HCT116 (cell line): Measurements from ENCODE around the gene FRRS1L. TPM values are rescaled to one million over a fixed set of nuclear protein-coding genes. Genes with fewer than 3 reads are reported as not detected.

Experiments
- ATAC-seq: fragments of 200-7000 bp; cut with Tn5 transposase; 2 replicates; pipeline ENCODE4 v1.9.1; 2020; ENCODE audit warnings: mild to moderate bottlenecking, moderate library complexity
- BruUV-seq: library from RNA; stranded (reverse); fragments of 400-500 nt; replicated peaks from 2 replicates; lab custom pipeline; 2021; lab: Mats Ljungman, UMichigan
- CTCF ChIA-PET: fragments of 300-600 bp; sonication (Branson Sonifier 250); formaldehyde crosslinking; loops from one replicate; lab custom pipeline; 2021; ENCODE audit warnings: antibody characterized with exemption; lab: Charles Lee
- POLR2A ChIA-PET: fragments of 300-600, 350-600 bp; sonication (Branson Sonifier 250); formaldehyde crosslinking; loops from one replicate; lab custom pipeline; 2021; ENCODE audit warnings: antibody characterized with exemption; lab: Charles Lee
- RAD21 ChIA-PET, 2 experiments: fragments of 300-600 bp; sonication (Branson Sonifier 250); formaldehyde crosslinking; loops; one replicate each; lab custom pipeline; 2023; ENCODE audit warnings: low total read pairs in 2 of 2; ENCODE audit not compliant: uncharacterized antibody in 2 of 2, unreplicated experiment in 2 of 2, low non-redundant PET in 1 of 2; lab: Charles Lee
- DNase-seq: peaks from one replicate; pipeline ENCODE4 v3.0.0-alpha.2; 2010; ENCODE audit warnings: low read depth, low spot score
- H2AFZ ChIP-seq: fragments of 200-600 bp; shearing (Covaris generic), sonication (generic); 2 replicates; pipeline ENCODE4 v1.6.1; 2017; ENCODE audit warnings: low read depth, mixed run types, mixed read lengths, antibody characterized with exemption, low read length; ENCODE audit not compliant: poor library complexity, severe bottlenecking
- H3K27ac ChIP-seq: 2 replicates; pipeline ENCODE4 v1.5.1; 2012; ENCODE audit warnings: low read depth, low read length
- H3K27me3 ChIP-seq: fragments of 200-600 bp; sonication (generic); 2 replicates; pipeline ENCODE4 v1.6.1; 2016; ENCODE audit warnings: mixed run types, low read length, mixed read lengths; ENCODE audit not compliant: insufficient read depth
- H3K36me3 ChIP-seq, 2 experiments: fragments of 200-500 bp in 1 of 2; fragments of 200-600 bp in 1 of 2; sonication (Bioruptor generic) in 1 of 2; sonication (generic) in 1 of 2; 2 replicates each; pipeline versions ENCODE4 v1.5.1 to v1.6.1; 2014 to 2016; ENCODE audit warnings: low read length in 2 of 2, inconsistent platforms in 1 of 2, mixed read lengths in 1 of 2, mixed run types in 1 of 2; ENCODE audit not compliant: insufficient read depth in 2 of 2, control insufficient read depth in 1 of 2
- H3K4me1 ChIP-seq, 2 experiments: fragments of 200-600 bp in 1 of 2; sonication (generic) in 1 of 2; 2 replicates each; pipeline versions ENCODE4 v1.5.1 to v1.6.1; 2012 to 2017; ENCODE audit warnings: low read length in 2 of 2, inconsistent platforms in 1 of 2, mild to moderate bottlenecking in 1 of 2, mixed read lengths in 1 of 2, mixed run types in 1 of 2, moderate library complexity in 1 of 2; ENCODE audit not compliant: insufficient read depth in 2 of 2, control insufficient read depth in 1 of 2
- H3K4me2 ChIP-seq: fragments of 200-600 bp; sonication (generic); 2 replicates; pipeline ENCODE4 v1.6.1; 2017; ENCODE audit warnings: mixed run types, low read length, mixed read lengths
- H3K4me3 ChIP-seq, 2 experiments: fragments of 200-600 bp in 1 of 2; sonication (generic) in 1 of 2; replicated peaks in 1 of 2; 2 replicates each; pipeline ENCODE4 v1.5.1; 2011 to 2016; ENCODE audit warnings: low read length in 2 of 2, control low read depth in 1 of 2, low read depth in 1 of 2, mild to moderate bottlenecking in 1 of 2, mixed read lengths in 1 of 2, mixed run types in 1 of 2
- H3K79me2 ChIP-seq: fragments of 200-600 bp; sonication (generic); 2 replicates; pipeline ENCODE4 v1.6.1; 2017; ENCODE audit warnings: mild to moderate bottlenecking, mixed run types, low read length, moderate library complexity, mixed read lengths; ENCODE audit not compliant: insufficient read depth
- H3K9ac ChIP-seq: fragments of 200-600 bp; sonication (generic); 2 replicates; pipeline ENCODE4 v1.6.1; 2016; ENCODE audit warnings: low read length, mixed read lengths
- H3K9me2 ChIP-seq: fragments of 200-600 bp; sonication (generic), shearing (Covaris generic); 2 replicates; pipeline ENCODE4 v1.6.1; 2017; ENCODE audit warnings: mixed run types, mild to moderate bottlenecking, moderate library complexity; ENCODE audit not compliant: insufficient read depth
- H3K9me3 ChIP-seq, 2 experiments: fragments of 200-500 bp in 1 of 2; fragments of 200-600 bp in 1 of 2; sonication (Bioruptor generic) in 1 of 2; sonication (generic) in 1 of 2; 2 replicates each; pipeline ENCODE4 v1.6.1; 2014 to 2017; ENCODE audit warnings: low read length in 2 of 2, mixed read lengths in 2 of 2, inconsistent platforms in 1 of 2, low read depth in 1 of 2, mild to moderate bottlenecking in 1 of 2, mixed run types in 1 of 2, moderate library complexity in 1 of 2; ENCODE audit not compliant: control insufficient read depth in 1 of 2, insufficient read depth in 1 of 2
- H4K20me1 ChIP-seq: fragments of 200-600 bp; sonication (generic), shearing (Covaris generic); 2 replicates; pipeline ENCODE4 v1.6.1; 2017; ENCODE audit warnings: mixed run types, mild to moderate bottlenecking, moderate library complexity; ENCODE audit not compliant: insufficient read depth
- ATF3 ChIP-seq: IDR thresholded peaks from 2 replicates; pipeline ENCODE4 v1.6.1; 2012
- CBX3 ChIP-seq: IDR thresholded peaks from 2 replicates; pipeline ENCODE4 v1.6.1; 2012; ENCODE audit warnings: low read depth
- CEBPB ChIP-seq: IDR thresholded peaks from 2 replicates; pipeline ENCODE4 v1.6.1; 2012; ENCODE audit warnings: low read depth
- CTCF ChIP-seq, 3 experiments: fragments of 200-600 bp in 1 of 3; sonication (generic) in 1 of 3; IDR thresholded peaks in 2 of 3; conservative IDR thresholded peaks in 1 of 3; 2 replicates each; pipeline ENCODE4 v1.5.1; 2012 to 2017; ENCODE audit warnings: low read depth in 2 of 3, low read length in 2 of 3, antibody characterized with exemption in 1 of 3, borderline replicate concordance in 1 of 3, control low read depth in 1 of 3, mild to moderate bottlenecking in 1 of 3, mixed read lengths in 1 of 3, mixed run types in 1 of 3, moderate library complexity in 1 of 3; ENCODE audit not compliant: insufficient read depth in 1 of 3
- EGR1 ChIP-seq: IDR thresholded peaks from 2 replicates; pipeline ENCODE4 v1.6.1; 2012; ENCODE audit warnings: low read depth
- ELF1 ChIP-seq: IDR thresholded peaks from 2 replicates; pipeline ENCODE4 v1.6.1; 2012; ENCODE audit warnings: low read depth, borderline replicate concordance
- EZH2 ChIP-seq: fragments of 200-600 bp; sonication (generic); IDR thresholded peaks from 2 replicates; pipeline ENCODE4 v1.6.1; 2017; ENCODE audit warnings: antibody characterized with exemption, mixed run types
- EZH2phosphoT487 ChIP-seq: fragments of 200-600 bp; IDR thresholded peaks from 2 replicates; pipeline ENCODE4 v1.6.1; 2018; ENCODE audit warnings: antibody characterized with exemption, borderline replicate concordance
- FOSL1 ChIP-seq: IDR thresholded peaks from 2 replicates; pipeline ENCODE4 v1.6.1; 2012; ENCODE audit warnings: low read depth
- JUND ChIP-seq: IDR thresholded peaks from 2 replicates; pipeline ENCODE4 v1.6.1; 2012
- MAX ChIP-seq: IDR thresholded peaks from 2 replicates; pipeline ENCODE4 v1.6.1; 2012
- POLR2A ChIP-seq: IDR thresholded peaks from 2 replicates; pipeline ENCODE4 v1.7.0; 2011; ENCODE audit warnings: borderline replicate concordance; ENCODE audit not compliant: insufficient read depth, insufficient read length; ENCODE audit errors: extremely low read depth
- RAD21 ChIP-seq: IDR thresholded peaks from 2 replicates; pipeline ENCODE4 v1.6.1; 2012; ENCODE audit warnings: low read depth, mild to moderate bottlenecking
- REST ChIP-seq: IDR thresholded peaks from 2 replicates; pipeline ENCODE4 v1.6.1; 2012; ENCODE audit warnings: low read depth
- SIN3A ChIP-seq: IDR thresholded peaks from 2 replicates; pipeline ENCODE4 v1.6.1; 2012; ENCODE audit warnings: low read depth
- SP1 ChIP-seq: IDR thresholded peaks from 2 replicates; pipeline ENCODE4 v1.6.1; 2012; ENCODE audit warnings: low read depth
- SRF ChIP-seq: IDR thresholded peaks from 2 replicates; pipeline ENCODE4 v1.6.1; 2012; ENCODE audit warnings: low read depth
- TCF7L2 ChIP-seq: IDR thresholded peaks from 2 replicates; pipeline ENCODE4 v1.7.0; 2011; ENCODE audit warnings: borderline replicate concordance, inconsistent platforms; ENCODE audit not compliant: insufficient read depth, insufficient read length; ENCODE audit errors: extremely low read depth
- YY1 ChIP-seq: IDR thresholded peaks from 2 replicates; pipeline ENCODE4 v1.6.1; 2011; ENCODE audit warnings: low read length, low read depth, moderate library complexity, mild to moderate bottlenecking; ENCODE audit not compliant: insufficient replicate concordance; ENCODE audit errors: extremely low read depth
- ZFX ChIP-seq: fragments of 450-650 bp; IDR thresholded peaks from 2 replicates; pipeline ENCODE4 v1.6.1; 2017
- intact Hi-C: fragments of 100-400 bp; cut with micrococcal nuclease; formaldehyde crosslinking; loops from 2 replicates; pipeline ENCODE4 v1.10.0; 2022
- total RNA-seq: library from RNA; stranded (reverse); gene quantifications from one replicate; pipeline ENCODE4 v1.2.1, GENCODE V29; 2021; ENCODE audit not compliant: unreplicated experiment

The FRRS1L gene
- total RNA-seq, 1 experiment from 2014 or later, result not detected

- no peaks in the 10 kb centered on the region for H3K36me3 ChIP-seq
- no peaks in the 10 kb centered on the region for H3K79me2 ChIP-seq
- H2AFZ ChIP-seq, result no peak overlapping the region
- TF ChIP-seq SIN3A, result no peak
- TF ChIP-seq TCF7L2, result no peak
- TF ChIP-seq SRF, result no peak
- TF ChIP-seq MAX, result no peak
- no peak for TF ChIP-seq REST
- TF ChIP-seq SP1, result no peak
- no peak for TF ChIP-seq ATF3
- TF ChIP-seq ELF1, result no peak
- TF ChIP-seq RAD21, result no peak
- no peak for TF ChIP-seq YY1
- no peak for TF ChIP-seq CBX3
- TF ChIP-seq EZH2phosphoT487, result no peak
- TF ChIP-seq EGR1, result no peak
- no peak for TF ChIP-seq CEBPB
- no peak for TF ChIP-seq JUND
- TF ChIP-seq CTCF (IDR thresholded peaks at IDR 0.05 in 2 of 3, conservative IDR thresholded peaks at IDR 0.05 in 1 of 3; ENCODE audit: borderline replicate concordance in 1 of 3, insufficient read depth in 1 of 3, low read depth in 2 of 3, low read length in 2 of 3), result no peak
- no peak for TF ChIP-seq POLR2A
- no peak for TF ChIP-seq FOSL1
- no peak for TF ChIP-seq EZH2
- TF ChIP-seq ZFX, result no peak
- CTCF ChIA-PET, result no interaction called here
- peaks cover 0 to 4% of the 10 kb centered on the region in 2 experiments; a peak in 1 of 4 replicates for H3K9me3 ChIP-seq
- H3K4me3 ChIP-seq, result no peak overlapping the region
- no TSS peak for BruUV-seq
- RAD21 ChIA-PET, result no interaction called here
- 0 out of 2 replicates have a peak, but pooled peaks cover 3% of the 10 kb centered on the region for H3K27me3 ChIP-seq
- no peak overlapping the region for H3K9ac ChIP-seq
- H3K9me2 ChIP-seq, result no peaks in the 10 kb centered on the region
- ATAC-seq, result no peak
- no peaks in the 10 kb centered on the region for H3K4me1 ChIP-seq
- no peak overlapping the region for H3K27ac ChIP-seq
- POLR2A ChIA-PET, result no interaction called here
- DNase-seq, result no peak
- H4K20me1 ChIP-seq, result no peaks in the 10 kb centered on the region
- H3K4me2 ChIP-seq, result no peak overlapping the region
- intact Hi-C loops, result no loop called here
These were observed 4.4 kb downstream of the FRRS1L start for GRCh38 chr9:109162677-109163076.
